GM19463 (cell line): ENCODE measurements around the gene CPNE4.

Experiments
- ATAC-seq: cut with Tn5 transposase; IDR thresholded peaks from one replicate; pipeline ENCODE4 v1.9.1; 2021; ENCODE audit warnings: mild to moderate bottlenecking, moderate library complexity; ENCODE audit not compliant: unreplicated experiment

CPNE4 gene

DNA sequence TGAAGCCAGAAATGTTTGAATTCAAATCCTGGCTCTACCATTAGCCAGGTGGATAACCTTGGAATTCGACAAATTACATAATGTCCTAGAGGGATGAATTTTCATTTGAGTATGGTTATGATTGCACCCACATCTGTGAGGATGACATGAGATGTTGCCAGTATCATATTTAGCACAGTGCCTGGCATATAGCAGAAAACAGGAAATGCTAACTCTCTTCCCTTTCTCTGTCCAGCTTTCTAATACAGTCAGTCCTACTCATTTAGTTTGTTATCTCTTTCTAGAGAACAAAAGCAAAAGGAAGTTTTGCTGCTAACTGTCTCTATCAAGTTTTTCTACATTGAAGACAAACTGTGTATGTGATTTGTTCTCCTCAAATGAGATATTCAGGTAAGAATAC lies 231.7 kb downstream of the CPNE4 start:
- ATAC-seq: no peak

DNA sequence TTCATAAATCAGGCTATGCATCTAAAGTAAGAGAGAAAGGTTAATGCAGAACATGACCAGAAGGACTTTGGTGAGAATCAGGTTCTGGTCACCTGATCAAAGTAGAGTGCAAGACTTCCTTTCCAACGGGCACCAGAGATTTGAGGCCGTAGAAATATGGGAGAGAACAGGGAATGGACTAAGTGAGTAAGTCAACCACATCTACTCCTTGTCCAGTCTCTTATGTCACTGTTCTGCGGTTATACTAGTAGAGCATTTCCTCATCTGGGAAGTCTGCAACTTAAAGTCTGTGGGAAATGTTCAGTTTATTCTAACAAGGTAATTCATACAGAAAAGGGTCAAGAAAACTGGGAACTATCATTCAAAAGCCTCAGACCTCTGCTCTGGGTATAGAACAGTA lies 232.8 kb downstream of the CPNE4 start:
- no peak for ATAC-seq

DNA sequence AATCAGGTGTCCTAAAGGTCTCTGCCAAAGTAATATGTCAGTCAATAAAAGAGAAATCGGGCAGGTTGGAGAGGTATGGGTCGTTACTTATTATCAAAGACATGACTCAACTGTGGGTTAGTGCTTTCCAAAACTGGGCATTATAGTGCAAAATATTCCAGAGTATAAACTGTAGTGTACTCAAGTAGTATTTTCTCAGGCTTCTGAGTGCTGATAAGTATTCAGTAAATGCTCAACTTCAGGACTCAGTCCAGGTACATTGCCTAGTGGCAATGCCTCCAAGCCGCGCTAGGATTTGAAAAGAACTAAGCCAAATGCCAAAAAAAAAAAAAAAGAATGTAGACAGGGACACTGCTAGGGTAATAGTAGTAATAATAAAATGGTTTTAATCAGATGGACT lies 233.2 kb downstream of the CPNE4 start:
- ATAC-seq: no peak

DNA sequence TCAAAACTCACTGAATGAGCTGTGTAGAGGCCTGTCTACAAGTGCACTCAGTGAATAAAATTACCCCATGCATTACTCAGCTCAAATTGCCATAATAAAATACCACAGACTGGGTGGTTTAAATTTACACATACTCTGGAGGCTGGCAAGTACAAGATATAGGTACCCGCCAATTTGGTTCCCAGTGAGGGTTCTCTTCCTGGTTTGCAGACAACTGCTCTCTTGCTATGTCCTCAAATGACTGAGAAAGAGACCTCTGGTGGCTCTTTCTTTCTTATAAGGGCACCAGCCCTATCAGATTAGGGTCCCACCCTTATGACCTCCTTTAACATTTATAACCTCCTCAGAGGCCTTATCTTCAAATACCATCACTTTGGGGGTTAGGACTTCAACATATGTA lies 237.0 kb downstream of the CPNE4 start:
- no peak for ATAC-seq

DNA sequence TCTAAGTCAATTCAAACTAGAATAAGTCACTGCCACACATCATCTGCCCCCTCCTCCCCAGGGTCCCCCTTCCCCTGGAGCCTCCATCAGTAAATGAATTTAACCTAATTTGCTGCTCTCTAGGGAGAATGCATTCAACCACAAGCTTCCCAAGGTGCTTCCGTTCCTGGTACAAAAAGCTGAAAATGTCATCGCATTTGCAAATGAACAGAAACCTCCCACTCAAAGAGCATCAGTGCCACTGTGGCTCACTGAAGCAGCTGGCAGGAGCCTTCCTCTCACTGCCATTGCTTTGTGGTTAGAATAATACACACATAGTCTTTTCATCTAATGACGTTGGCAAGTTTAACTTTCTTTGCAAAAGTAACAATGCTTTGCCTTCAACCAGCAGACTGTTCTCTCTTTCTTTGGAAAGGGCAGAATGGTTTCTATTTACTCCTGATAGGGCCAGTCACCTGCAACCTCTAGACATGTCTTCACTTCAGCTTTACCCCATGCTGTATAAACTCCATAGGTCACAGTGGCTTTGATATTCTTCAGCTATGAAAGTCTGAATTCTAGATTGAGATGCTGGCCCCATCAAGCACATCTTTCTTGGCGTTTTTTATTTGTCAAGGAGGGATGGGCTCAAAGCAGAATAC lies 238.1 kb downstream of the CPNE4 start:
- peak; percentile 74 for ATAC-seq

DNA sequence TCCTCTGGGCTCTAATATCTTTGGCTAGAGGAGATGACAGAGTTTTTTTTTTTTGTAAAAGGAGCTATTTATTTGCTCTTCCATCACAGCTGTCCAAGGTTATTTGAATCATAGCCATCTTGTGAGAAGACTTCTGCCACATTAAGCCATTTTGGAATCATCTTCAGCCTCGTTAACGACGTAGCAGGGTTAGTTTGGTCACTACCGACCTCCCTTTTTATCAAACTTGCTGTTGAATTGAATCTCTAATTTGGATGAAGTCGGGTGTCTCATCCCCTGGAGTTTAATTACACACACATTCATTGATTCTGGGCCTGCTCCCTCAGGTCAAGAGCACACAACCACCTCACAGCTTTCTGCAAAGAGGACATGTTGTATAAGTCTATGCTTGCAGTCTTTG lies 238.7 kb downstream of the CPNE4 start:
- no peak for ATAC-seq

DNA sequence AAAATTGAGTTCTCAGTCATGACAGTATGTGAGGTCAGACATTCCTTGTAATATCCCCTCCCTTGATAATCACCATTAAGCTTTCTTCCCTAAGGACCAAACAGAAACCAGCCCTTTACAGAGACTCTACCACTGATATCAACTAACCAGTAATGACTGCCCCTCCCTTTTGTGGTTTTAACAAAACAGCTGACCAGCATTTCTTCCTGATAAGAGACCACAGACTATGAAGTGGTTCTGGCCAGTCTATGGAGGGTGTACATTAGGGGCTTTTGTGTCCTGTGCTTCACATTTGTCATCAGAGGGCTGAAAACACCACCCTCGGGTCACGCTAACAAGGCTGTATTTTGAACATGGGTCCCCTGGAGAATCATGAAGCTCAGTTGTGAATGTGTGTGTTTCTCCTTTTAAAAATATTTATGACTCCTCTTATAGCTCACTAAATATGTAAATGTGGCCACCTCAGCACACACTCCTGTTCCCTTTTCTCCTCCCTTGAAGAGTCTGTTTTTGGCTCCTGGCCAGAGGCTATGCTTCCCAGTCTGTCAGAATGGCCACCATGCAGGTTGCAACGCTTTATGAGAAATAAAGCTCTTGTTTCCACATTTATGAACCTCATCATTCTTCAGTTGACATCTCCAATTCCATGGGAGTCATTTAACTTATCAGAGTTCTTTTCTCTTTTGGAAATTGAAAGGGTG lies 239.3 kb downstream of the CPNE4 start:
- ATAC-seq: peak; percentile 38

DNA sequence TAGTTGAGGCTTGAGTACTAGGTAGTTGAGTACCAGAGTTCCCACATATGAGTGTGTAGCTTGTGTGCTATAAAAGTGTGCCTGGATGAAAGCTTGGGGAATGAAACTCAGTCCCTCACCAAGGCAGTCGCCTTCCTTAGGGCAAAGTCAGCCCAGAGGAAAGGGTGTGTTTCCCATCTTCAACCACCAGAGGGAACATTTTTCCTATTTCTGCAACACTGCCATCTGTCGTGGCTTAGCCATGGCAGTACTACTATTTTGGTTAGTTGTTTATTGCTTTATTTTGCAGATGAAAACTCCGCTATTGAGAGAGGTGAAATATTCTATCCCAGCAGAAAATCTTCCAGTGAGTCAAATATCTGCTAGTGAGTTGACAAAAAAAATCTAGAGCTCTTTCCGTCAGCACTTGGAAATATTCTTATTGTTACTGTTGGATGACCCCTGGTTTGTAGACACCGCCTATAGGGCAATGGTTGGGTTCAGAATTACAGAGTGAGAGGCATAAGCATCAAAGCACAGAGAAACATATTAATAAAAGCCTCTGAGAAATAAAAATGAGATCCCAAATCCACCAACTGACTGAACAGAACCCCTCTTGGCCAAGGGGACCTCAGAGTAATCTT lies 239.9 kb downstream of the CPNE4 start:
- ATAC-seq: peak; percentile 46

DNA sequence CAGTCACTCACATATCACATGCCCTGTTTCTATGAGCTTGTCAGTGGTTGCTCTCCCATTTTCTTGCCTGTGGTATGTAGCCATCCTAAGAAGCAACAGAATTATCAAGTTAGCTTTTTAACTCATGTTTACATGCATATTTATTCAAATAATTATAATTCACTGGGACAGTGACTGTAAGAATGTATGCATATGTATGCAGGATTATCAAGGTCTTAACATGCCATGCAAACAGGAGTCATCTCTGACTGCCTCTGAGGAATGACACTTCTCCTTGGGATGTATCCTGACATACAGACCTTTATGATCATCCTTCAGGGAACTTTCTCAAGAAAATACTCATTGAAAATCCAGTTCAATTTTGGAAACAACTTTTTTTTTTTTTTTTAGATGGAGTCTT lies 240.9 kb downstream of the CPNE4 start:
- ATAC-seq: no peak

DNA sequence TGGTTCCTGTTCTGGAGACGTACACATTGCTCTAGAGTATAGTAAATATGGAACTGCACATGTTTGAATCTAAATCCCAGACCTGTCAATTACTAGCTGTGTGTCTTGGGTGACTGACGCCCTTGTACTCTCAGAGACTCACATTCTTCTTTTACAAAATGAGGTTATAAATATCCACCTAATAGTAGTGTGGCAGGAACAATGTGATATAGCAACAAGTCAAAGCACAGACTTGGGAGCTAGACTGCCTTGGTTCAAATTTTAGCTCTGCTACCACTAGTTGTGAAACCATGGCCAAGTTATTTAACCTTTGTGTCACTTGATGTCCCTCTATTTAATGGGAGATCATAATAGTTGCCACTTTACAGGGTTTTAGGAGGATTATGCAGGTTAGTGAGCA lies 245.6 kb downstream of the CPNE4 start:
- no peak for ATAC-seq

DNA sequence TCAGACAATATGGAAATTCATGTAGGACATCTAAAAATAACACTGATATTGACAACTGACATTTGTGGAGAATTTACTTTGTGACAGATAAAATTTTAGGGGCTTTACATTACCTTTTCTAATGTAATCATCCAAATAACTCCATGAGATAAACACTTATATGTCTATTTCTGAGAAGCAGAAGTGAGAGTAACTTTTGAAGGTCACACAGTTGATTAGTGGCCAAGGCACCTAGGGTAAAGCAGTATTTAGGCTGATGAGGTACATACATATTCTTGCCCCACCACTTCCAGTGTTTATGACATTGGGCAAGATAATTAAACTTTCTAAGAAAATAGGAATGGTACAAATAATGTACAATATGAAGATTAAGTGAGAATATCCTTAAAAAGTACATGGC lies 248.4 kb downstream of the CPNE4 start:
- ATAC-seq: no peak

DNA sequence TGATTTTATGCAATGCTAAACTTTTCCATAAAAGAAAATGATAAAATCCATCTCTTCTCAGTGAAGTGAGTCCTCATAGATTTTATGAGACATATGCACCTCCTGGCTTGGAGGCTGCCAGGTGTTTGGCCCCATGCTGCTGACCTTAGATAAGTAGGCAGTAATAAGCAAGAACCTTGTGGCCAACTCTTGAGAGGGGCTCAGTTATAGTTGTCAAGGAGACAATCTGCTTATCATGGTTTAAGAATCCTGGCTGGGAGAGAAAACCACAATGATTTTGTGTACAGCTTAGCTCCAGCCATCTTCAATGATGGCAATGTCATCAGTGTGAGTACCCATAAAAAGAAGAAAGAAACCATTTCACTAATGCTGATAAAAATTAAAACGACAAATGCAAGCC lies 252.1 kb downstream of the CPNE4 start:
- no peak for ATAC-seq

DNA sequence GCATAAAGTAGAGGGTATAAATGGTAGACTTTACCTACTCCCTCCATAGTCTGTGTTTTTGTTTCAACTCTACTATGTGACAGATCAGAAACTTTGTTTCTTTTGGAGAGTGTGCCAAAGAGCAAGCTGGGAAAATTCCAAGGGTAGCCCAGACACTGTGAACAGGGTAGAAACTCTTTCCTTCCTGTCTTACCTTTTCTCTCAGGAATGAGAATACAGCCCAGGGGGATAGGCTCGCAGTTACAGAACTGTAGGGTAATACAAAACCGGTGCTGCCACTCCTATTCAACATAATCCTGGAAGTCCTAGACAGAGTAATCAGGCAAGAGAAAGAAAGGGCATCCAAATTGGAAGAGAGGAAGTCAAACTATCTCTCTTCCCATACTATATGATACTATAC lies 256.3 kb downstream of the CPNE4 start:
- ATAC-seq: no peak

DNA sequence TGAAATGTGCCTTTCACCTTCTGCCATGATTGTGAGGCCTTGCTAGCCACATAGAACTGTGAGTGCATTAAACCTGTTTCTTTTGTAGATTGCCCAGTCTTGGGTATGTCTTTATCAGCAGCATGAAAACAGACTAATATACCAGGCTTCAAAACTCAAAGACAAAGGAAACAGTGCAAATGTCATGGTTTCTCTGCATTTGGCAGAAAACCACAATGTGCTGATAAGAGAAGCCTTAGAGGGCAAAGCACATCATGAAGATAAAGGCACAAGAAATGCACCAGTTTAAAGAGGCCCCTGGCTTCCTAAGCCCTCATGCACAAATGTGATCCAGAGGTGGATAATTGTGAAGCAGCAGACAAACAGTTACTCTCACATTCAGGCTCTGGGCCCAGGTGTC lies 259.2 kb downstream of the CPNE4 start:
- no peak for ATAC-seq

DNA sequence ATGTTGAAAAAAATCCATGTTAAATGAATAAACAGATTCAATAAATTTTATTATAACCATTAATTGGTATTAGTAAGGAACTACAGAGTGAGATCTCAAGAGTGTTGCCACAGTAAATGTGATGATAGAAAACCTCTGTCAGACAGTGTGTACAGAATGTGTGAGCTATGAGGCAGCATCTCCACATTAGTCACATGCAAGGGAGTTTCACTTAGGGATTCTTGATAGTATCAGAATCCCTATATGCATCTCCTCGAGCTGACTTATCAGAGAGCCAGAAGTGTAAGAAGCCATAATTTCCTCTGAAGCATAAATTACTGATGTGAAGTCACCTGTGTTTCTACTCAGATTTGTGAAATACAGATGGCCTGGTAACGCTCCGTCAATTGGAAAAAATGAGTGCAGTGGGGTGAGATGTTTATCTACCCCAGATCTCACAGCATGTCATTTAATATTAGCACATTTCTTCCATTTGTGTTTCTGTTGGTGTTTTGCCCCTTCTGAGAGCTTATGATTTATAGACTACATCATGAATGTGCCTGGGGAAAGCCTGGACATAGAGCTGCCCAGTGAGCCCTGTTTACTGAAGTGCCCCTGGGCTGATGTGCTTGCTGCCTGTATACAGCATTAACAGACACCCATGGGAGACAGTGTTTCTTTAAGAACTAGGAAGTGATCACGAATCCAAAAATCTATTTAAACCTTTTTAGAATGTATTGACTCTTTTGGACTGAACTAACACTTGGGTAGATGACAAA lies 262.4 kb downstream of the CPNE4 start:
- ATAC-seq: no peak

DNA sequence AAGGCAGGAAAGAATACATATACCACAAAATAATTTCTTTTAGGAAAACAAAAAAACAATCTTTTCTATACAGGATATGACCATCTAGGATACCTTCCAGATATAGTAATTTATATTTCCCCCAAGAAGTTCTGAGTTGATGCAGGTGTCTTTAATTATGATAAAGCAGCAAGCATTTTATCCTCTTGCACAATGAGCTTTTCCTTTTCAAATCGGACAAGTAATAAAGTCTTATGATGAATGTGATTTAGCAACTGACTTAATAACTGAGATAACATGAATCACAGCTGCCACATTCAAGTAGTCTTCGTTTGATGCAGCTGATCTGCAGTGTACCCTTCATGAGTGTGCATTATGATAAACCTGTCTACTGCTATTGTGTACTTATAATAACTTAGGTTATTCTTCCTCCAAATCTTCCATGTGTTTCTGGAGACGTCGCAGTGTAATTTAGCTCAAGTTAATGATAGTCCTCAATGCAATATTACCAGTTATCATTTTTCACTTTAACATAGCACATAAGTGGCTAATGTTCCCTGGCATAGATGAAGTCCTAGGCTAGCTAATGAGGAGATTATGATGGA lies 271.7 kb downstream of the CPNE4 start:
- no peak for ATAC-seq

DNA sequence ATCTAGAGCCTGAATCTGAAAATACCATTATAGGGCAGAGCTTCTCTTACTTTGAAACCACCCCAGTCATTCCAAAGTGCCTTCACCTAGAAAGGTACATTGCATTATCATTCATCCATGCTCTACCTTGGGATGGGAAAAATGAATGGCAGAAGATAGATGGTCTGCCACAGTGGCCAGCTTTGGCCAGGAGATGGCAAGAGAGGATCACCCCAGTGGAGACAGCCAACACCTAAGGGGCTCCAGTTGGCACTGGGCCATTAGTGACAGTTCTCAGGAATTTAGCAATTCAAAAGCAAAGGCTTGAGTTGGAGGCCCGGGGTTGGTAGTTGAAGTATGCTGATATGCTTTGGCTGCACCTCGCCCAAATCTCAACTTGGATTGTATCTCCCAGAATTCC lies 278.4 kb downstream of the CPNE4 start:
- no peak for ATAC-seq

DNA sequence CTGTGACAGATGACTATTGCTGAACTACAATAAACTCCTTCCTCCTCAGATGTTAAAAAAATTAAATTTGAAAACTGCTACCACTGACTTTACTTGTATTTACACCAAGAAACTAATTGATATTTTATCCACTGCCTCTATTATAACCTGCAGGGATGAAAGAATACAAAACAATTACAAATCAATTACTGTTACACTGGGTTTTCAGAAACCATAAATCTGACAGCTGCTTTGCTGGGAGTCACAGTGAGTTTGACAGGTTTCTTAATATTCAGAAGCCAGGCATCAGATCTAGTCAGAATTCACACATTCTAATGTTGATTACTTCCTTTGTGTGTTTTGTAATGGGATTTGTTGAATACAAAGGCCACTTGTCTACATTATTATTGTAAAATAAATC lies 279.4 kb downstream of the CPNE4 start:
- no peak for ATAC-seq

DNA sequence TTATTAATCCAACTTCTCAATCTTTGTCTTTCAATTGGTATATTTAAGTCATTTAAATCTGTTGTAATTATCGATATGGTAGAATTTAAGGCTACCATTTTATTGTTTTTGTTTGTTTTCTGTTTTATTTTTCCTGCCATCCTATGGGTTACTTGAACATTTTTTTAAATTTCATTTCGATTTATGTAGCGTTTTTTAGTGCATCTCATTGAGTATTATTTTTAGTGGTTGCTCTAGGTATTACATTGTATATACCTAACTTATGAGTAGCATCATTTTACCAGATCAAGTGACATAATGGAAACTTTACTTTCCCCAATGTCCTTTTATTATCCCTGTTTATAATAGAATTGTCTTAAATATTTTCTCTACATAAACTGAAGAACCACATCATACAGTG lies 284.6 kb downstream of the CPNE4 start:
- ATAC-seq: no peak

DNA sequence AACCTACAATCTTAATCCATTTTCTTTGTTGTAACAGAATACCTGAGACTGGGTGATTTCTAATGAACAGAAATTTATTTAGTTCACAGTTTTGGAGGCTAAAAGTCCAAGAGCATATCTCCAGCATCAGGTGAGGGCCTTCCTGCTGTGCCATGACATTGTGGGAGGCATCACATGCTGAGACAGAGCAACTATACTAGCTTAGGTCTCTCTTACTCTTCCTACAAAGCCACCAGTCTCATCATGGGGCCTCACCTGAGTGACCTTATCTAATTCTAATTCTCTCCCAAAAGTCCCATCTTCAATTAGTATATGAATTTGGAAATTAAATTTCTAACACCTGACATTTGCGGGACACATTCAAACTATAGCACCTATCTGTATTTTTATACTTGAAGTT lies 285.0 kb downstream of the CPNE4 start:
- no peak for ATAC-seq

DNA sequence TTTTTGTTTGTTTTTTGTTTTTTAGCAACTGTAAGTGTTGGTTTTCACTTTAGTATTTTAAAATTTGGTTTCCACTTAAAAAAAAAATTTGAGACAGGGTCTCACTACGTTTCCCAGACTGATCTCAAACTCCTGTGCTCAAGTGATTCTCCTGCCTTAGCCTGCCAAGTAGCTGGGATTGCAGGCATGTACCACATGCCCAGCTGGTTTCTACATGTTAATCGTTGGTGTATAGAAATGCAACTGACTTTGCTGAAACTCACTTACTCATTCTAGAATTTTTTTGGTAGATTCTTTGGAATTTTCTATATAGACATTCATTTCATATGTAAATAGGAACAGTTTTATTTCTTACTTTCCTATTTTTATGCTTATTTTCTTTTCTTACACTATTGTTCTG lies 287.3 kb downstream of the CPNE4 start:
- no peak for ATAC-seq
